ENCODE measurements around the gene WDPCP. TPM values are rescaled to one million over a fixed set of nuclear protein-coding genes. Genes with fewer than 3 reads are reported as not detected.

The WDPCP gene
- total and polyA plus RNA-seq, 7 experiments from 2014 or later, result 4.8 to 19.2 (median 15.6) TPM

GRCh38 chr2:63218800-63219526, 369.3 kb downstream of the WDPCP start:
- peaks cover 0 to 21% (median 10%) of the 10 kb centered on the region in 5 donors for H3K36me3 Mint-ChIP-seq

DNA sequence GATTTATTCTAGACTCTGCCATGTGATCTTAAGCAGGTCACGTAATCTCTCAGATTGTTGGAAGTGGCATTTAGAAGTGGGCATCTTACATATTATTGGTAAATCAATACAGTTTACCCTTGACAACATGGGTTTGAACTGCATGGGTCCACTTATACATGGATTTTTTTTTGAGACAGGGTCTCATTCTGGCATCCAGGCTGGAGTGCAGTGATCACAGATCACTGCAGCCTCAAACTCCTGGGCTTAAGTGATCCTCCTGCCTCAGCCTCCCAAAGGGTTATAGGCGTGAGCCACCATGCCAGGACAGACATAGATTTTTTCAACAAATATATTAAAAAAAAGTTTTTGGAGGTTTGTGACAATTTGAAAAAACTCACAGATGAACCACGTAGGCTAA, 393.0 kb downstream of the WDPCP start:
- DNase-seq (no peak), ATAC-seq (no peak)
- intact Hi-C loops (cut with micrococcal nuclease), result no loop called here
- H3K36me3 ChIP-seq (ENCODE audit: control insufficient read depth in 2 of 3, insufficient read depth in 3 of 3, low read length in 3 of 3), result no peaks in the 10 kb centered on the region
- ChIA-PET CTCF (no interaction called here), POLR2A (no interaction called here)
- Mint-ChIP-seq H3K27ac (no peak overlapping the region), H3K9me3 (peaks cover 0 to 25% (median 6%) of the 10 kb centered on the region in 11 donors), H3K36me3 (peaks cover 0 to 37% (median 20%) of the 10 kb centered on the region in 5 donors), H3K27me3 (no peaks in the 10 kb centered on the region), H3K4me3 (no peak overlapping the region), H3K4me1 (no peaks in the 10 kb centered on the region)
- H3K27me3 ChIP-seq (ENCODE audit: control insufficient read depth in 2 of 2, insufficient read depth in 2 of 2, low read length in 2 of 2), result no peaks in the 10 kb centered on the region
- H3K4me1 ChIP-seq (ENCODE audit: control insufficient read depth in 2 of 2, insufficient read depth in 2 of 2, low read length in 2 of 2), result no peaks in the 10 kb centered on the region
- no peaks in the 10 kb centered on the region for H3K9me3 ChIP-seq (ENCODE audit: control insufficient read depth in 2 of 3, low read length in 3 of 3)
- H3K4me3 ChIP-seq (ENCODE audit: low read length), result no peak overlapping the region
- no peak overlapping the region for H3K27ac ChIP-seq (ENCODE audit: low read depth, low read length)

More at GRCh38 chr2:63218800-63219526, 369.3 kb downstream of the WDPCP start:
- H3K4me1 ChIP-seq (ENCODE audit: control insufficient read depth in 2 of 2, insufficient read depth in 2 of 2, low read length in 2 of 2), result no peaks in the 10 kb centered on the region
- ChIA-PET POLR2A (no interaction called here), CTCF (no interaction called here)
- ATAC-seq (no peak), DNase-seq (no peak)
- H3K27me3 Mint-ChIP-seq, result no peaks in the 10 kb centered on the region
- H3K27ac Mint-ChIP-seq, result no peak overlapping the region
- H3K9me3 Mint-ChIP-seq, result peaks cover 4 to 37% (median 19%) of the 10 kb centered on the region in 11 donors
- H3K9me3 ChIP-seq (ENCODE audit: control insufficient read depth in 2 of 3, low read length in 3 of 3), result no peaks in the 10 kb centered on the region
- H3K27ac ChIP-seq (ENCODE audit: low read depth, low read length), result no peak overlapping the region
- no peaks in the 10 kb centered on the region for H3K27me3 ChIP-seq (ENCODE audit: control insufficient read depth in 2 of 2, insufficient read depth in 2 of 2, low read length in 2 of 2)
- H3K4me1 Mint-ChIP-seq, result no peaks in the 10 kb centered on the region
- no peak overlapping the region for H3K4me3 Mint-ChIP-seq
- no peaks in the 10 kb centered on the region for H3K36me3 ChIP-seq (ENCODE audit: control insufficient read depth in 2 of 3, insufficient read depth in 3 of 3, low read length in 3 of 3)
- no peak overlapping the region for H3K4me3 ChIP-seq (ENCODE audit: low read length)
- intact Hi-C loops (cut with micrococcal nuclease), result no loop called here

DNA sequence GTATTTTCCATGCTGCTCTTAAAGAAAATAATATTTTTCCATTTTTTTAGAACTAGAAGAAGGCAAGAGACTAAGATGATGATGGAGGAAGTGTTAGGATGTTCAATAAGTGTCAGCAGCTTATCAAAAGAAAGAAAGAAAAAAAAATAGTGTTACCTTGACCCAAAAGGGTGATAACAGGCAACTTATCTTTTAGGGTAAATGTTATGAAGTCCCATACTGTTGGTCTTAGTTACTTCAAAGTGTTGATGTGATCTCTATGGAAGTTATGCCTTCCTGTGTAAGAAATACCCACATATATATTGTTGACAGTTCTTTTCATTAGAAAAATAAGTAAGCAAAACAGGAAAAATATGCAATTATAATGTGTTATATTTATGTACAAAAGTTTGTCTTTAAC, 394.1 kb downstream of the WDPCP start:
- H3K27me3 ChIP-seq (ENCODE audit: control insufficient read depth in 2 of 2, insufficient read depth in 2 of 2, low read length in 2 of 2), result no peaks in the 10 kb centered on the region
- H3K4me1 Mint-ChIP-seq, result no peaks in the 10 kb centered on the region
- ChIA-PET CTCF (no interaction called here), POLR2A (no interaction called here)
- no peaks in the 10 kb centered on the region for H3K4me1 ChIP-seq (ENCODE audit: control insufficient read depth in 2 of 2, insufficient read depth in 2 of 2, low read length in 2 of 2)
- H3K9me3 Mint-ChIP-seq, result peaks cover 4 to 32% (median 12%) of the 10 kb centered on the region in 11 donors
- H3K27me3 Mint-ChIP-seq, result no peaks in the 10 kb centered on the region
- no peak for ATAC-seq
- no peak overlapping the region for H3K27ac ChIP-seq (ENCODE audit: low read depth, low read length)
- peaks cover 0 to 2% (median 0%) of the 10 kb centered on the region in 3 experiments for H3K9me3 ChIP-seq (ENCODE audit: control insufficient read depth in 2 of 3, low read length in 3 of 3)
- H3K4me3 ChIP-seq (ENCODE audit: low read length), result no peak overlapping the region
- intact Hi-C loops (cut with micrococcal nuclease), result no loop called here
- no peak for DNase-seq
- no peak overlapping the region for H3K4me3 Mint-ChIP-seq
- H3K36me3 ChIP-seq (ENCODE audit: control insufficient read depth in 2 of 3, insufficient read depth in 3 of 3, low read length in 3 of 3), result no peaks in the 10 kb centered on the region
- no peak overlapping the region for H3K27ac Mint-ChIP-seq
- peaks cover 0 to 40% (median 28%) of the 10 kb centered on the region in 5 donors for H3K36me3 Mint-ChIP-seq

- ChIA-PET CTCF (no interaction called here), POLR2A (no interaction called here)
- ATAC-seq (no peak), DNase-seq (no peak)
- Histone ChIP-seq H3K27me3 (ENCODE audit: control insufficient read depth in 2 of 2, insufficient read depth in 2 of 2, low read length in 2 of 2) (no peaks in the 10 kb centered on the region), H3K4me1 (ENCODE audit: control insufficient read depth in 2 of 2, insufficient read depth in 2 of 2, low read length in 2 of 2) (no peaks in the 10 kb centered on the region), H3K36me3 (ENCODE audit: control insufficient read depth in 2 of 3, insufficient read depth in 3 of 3, low read length in 3 of 3) (no peaks in the 10 kb centered on the region), H3K9me3 (ENCODE audit: control insufficient read depth in 2 of 3, low read length in 3 of 3) (peaks cover 0 to 11% (median 0%) of the 10 kb centered on the region in 3 experiments), H3K4me3 (ENCODE audit: low read length) (no peak overlapping the region), H3K27ac (ENCODE audit: low read depth, low read length) (no peak overlapping the region)
- no peak overlapping the region for H3K4me3 Mint-ChIP-seq
- H3K27ac Mint-ChIP-seq, result no peak overlapping the region
- H3K27me3 Mint-ChIP-seq, result no peaks in the 10 kb centered on the region
- no peaks in the 10 kb centered on the region for H3K4me1 Mint-ChIP-seq
- H3K9me3 Mint-ChIP-seq, result peaks cover 0 to 38% (median 22%) of the 10 kb centered on the region in 11 donors
- peaks cover 0 to 41% (median 33%) of the 10 kb centered on the region in 5 donors for H3K36me3 Mint-ChIP-seq
- intact Hi-C loops (cut with micrococcal nuclease), result no loop called here
Observed at GRCh38 chr2:63192889-63193774, 395.1 kb downstream of the WDPCP start.

DNA sequence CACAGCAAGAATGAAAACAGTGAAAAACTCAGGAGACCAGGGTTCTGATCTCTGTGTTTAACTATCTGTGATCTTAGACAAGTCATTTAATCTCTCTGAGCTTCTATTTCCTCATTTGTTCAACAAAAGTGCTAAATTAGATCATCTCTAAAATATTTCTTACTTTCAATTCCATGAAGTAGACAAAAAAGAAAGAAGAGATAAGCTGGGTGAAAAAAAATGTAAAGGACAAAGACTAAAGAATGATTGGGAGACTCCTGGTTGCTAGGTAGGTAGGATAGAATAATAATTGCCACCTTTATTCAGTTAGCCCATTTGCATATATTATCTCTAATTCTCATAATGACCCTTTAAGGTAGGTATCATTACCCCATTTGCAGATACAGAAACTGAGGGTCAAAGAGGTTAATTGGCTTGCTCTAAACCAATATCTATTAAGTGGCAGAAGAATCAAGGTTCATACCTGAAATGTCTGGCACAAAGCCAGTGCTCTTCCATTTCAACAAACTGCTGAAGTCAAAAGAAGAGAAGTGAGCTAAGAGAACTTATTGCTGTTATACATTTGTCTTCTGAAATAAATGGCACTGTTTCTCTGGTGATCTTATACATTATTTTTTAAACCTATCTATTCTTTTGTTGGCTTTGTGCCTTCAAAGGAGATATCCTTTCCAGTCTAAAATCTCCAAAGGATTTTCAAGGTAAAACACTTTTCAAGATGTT, 395.9 kb downstream of the WDPCP start:
- peaks cover 3 to 39% (median 29%) of the 10 kb centered on the region in 11 donors for H3K9me3 Mint-ChIP-seq
- POLR2A ChIA-PET, result no interaction called here
- no peak for ATAC-seq
- CTCF ChIA-PET, result no interaction called here
- peaks cover 0 to 40% (median 38%) of the 10 kb centered on the region in 5 donors for H3K36me3 Mint-ChIP-seq
- no peaks in the 10 kb centered on the region for H3K36me3 ChIP-seq (ENCODE audit: control insufficient read depth in 2 of 3, insufficient read depth in 3 of 3, low read length in 3 of 3)
- H3K4me1 Mint-ChIP-seq, result no peaks in the 10 kb centered on the region
- no peaks in the 10 kb centered on the region for H3K27me3 Mint-ChIP-seq
- no peak overlapping the region for H3K27ac ChIP-seq (ENCODE audit: low read depth, low read length)
- no peaks in the 10 kb centered on the region for H3K4me1 ChIP-seq (ENCODE audit: control insufficient read depth in 2 of 2, insufficient read depth in 2 of 2, low read length in 2 of 2)
- H3K4me3 ChIP-seq (ENCODE audit: low read length), result no peak overlapping the region
- no peaks in the 10 kb centered on the region for H3K27me3 ChIP-seq (ENCODE audit: control insufficient read depth in 2 of 2, insufficient read depth in 2 of 2, low read length in 2 of 2)
- H3K9me3 ChIP-seq (ENCODE audit: control insufficient read depth in 2 of 3, low read length in 3 of 3), result peaks cover 0 to 15% (median 0%) of the 10 kb centered on the region in 3 experiments
- intact Hi-C loops (cut with micrococcal nuclease), result no loop called here
- H3K27ac Mint-ChIP-seq, result no peak overlapping the region
- DNase-seq, result no peak
- no peak overlapping the region for H3K4me3 Mint-ChIP-seq

DNA sequence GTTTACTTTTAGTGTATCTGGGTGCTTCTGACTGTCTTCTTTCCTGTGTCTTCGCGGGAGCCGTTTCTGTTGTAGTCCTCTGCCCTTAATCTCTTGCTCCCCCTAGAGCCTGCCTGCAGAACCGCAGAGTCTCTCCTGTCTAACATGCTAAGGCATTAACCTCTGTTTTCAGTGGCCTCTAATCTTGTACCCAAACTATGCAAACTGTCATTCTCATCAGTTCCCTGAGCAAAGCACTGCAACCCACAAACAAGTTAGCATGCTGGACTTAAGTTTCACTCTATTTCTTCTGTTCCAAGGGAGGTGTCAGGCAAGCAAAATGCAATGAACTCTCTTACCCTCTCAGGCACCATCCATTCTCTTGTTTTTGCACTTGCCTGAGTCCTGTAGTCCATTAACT, 399.3 kb downstream of the WDPCP start:
- H3K27ac Mint-ChIP-seq, result no peak overlapping the region
- ChIA-PET POLR2A (no interaction called here), CTCF (no interaction called here)
- H3K36me3 ChIP-seq (ENCODE audit: control insufficient read depth in 2 of 3, insufficient read depth in 3 of 3, low read length in 3 of 3), result no peaks in the 10 kb centered on the region
- no peaks in the 10 kb centered on the region for H3K27me3 Mint-ChIP-seq
- peaks cover 0 to 27% (median 0%) of the 10 kb centered on the region in 3 experiments for H3K9me3 ChIP-seq (ENCODE audit: control insufficient read depth in 2 of 3, low read length in 3 of 3)
- H3K36me3 Mint-ChIP-seq, result peaks cover 0 to 48% (median 32%) of the 10 kb centered on the region in 5 donors
- H3K9me3 Mint-ChIP-seq, result peaks cover 7 to 70% (median 42%) of the 10 kb centered on the region in 11 donors
- H3K4me3 ChIP-seq (ENCODE audit: low read length), result no peak overlapping the region
- H3K27ac ChIP-seq (ENCODE audit: low read depth, low read length), result no peak overlapping the region
- H3K4me3 Mint-ChIP-seq, result peak overlapping the region in 1 of 10 donors; percentile 29
- no peaks in the 10 kb centered on the region for H3K27me3 ChIP-seq (ENCODE audit: control insufficient read depth in 2 of 2, insufficient read depth in 2 of 2, low read length in 2 of 2)
- intact Hi-C loops (cut with micrococcal nuclease), result no loop called here
- ATAC-seq (no peak), DNase-seq (no peak)
- H3K4me1 Mint-ChIP-seq, result no peaks in the 10 kb centered on the region
- no peaks in the 10 kb centered on the region for H3K4me1 ChIP-seq (ENCODE audit: control insufficient read depth in 2 of 2, insufficient read depth in 2 of 2, low read length in 2 of 2)
